Globus pallidus (tissue), 1 donor: ENCODE data around the gene MEF2A.
A peak's percentile ranks its signal among the peaks of the same experiment; 100 is the strongest.
"Not testable (repeated sequence)": the region's sequence is repeated elsewhere in the genome, so short reads cannot be mapped to it uniquely, and the experiment has no call there.

Experiments
- DNase-seq: peaks from one replicate; pipeline ENCODE4 v3.0.0-alpha.2; 2015; ENCODE audit warnings: low spot score

Gene MEF2A

DNA sequence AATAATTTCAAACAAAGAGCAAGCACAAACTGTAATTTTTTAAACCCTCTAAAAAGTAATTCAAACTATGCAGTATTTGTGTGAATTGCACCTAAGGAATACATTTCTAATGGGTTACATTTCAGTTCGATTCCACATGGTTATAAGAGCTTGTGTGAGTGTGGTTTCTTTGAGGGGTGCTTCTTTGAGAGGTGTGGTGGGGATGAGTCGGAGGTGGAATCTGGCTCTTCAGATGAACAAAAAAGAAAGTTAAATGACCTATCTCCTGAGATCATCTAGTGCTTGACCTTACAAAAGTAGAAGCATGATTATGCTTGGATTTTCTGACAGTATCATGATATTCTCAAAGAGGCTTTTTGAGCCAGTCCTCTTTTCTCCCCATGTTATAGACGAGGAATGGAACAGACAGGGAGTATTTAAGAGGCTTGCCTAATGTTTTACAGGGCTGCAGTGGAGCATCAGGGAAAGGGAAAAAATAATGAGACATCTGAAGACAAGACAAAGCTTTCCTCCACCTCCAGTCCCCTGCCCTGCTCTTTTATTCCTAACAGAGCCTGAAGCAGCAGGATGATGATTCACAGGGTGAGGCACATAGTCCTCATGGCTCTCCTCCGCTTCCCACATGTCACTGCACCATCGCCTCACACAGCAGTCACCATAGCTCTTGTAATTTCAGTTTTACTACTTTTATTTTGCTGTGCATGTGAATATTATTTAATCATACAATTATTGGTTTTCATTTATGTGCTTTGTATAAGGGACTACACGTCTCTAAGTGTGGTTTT lies 85.4 kb downstream of the MEF2A start:
- DNase-seq = no peak

DNA sequence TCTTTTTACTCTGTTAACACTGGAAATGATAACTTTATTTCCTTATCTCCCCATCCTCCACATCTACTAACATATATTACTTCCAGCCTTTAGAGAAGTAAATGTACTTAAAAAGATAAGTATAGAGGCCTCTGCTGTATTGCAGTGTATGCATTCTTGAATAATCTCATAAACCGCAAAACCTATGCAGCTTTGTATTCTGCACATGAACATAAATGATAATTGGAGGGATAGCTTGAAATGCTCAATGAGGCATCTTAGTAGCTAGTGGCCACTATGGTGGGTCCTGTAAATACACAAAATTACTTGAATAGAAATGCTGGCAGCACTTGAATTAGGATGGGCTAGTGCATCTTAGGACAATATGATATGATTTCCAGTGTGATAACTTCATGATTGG lies 90.4 kb downstream of the MEF2A start:
- no peak for DNase-seq

DNA sequence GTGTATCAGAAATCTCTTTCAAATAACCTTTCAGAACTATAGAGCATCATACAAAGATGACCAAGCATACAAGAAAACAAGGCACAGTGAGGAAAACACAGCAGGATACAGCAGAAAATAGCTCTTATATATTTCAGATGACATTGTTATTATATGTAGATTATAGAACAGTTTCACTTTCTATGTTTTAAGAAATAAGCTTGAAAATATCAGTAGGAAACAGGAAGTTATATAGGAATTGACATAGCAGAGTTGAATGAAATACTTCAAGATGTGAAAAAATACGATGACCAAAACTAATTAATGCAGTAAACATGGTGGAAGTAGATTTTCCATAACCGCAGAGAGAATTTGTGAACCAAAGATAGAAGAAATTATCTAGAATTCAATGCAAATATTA lies 92.2 kb downstream of the MEF2A start:
- DNase-seq = no peak

DNA sequence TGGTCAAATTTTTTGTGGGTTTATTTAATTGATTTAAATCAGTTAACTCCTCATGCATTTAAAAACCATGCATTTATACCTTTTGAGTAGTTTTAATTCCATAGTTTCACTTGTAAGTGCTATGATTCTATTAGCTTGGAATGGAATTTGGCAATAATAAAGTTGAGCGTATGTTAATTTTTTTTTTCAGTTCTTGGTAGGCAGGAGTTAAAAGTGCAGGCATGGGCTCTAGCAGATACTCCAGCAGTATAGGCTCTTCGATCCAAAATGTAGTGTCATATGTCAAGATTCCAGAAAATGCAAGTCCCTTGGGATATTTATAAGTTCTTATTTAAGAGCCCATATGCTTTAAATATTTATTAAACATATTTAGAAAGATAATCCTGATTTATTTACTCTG lies 97.1 kb downstream of the MEF2A start:
- no peak for DNase-seq

DNA sequence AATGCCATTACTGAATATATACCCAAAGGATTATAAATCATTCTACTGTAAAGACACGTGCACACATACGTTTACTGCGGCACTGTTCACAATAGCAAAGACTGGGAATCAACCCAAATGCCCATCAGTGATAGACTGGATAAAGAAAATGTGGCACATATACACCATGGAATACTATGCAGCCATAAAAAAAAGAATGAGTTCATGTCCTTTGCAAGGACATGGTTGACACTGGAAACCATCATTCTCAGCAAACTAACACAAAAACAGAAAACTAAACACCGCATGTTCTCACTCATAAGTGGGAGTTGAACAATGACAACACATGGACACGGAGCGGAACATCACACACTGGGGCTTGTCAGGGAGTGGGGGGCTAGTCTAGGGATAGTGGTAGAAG lies 100.3 kb downstream of the MEF2A start:
- not testable (repeated sequence) for DNase-seq

DNA sequence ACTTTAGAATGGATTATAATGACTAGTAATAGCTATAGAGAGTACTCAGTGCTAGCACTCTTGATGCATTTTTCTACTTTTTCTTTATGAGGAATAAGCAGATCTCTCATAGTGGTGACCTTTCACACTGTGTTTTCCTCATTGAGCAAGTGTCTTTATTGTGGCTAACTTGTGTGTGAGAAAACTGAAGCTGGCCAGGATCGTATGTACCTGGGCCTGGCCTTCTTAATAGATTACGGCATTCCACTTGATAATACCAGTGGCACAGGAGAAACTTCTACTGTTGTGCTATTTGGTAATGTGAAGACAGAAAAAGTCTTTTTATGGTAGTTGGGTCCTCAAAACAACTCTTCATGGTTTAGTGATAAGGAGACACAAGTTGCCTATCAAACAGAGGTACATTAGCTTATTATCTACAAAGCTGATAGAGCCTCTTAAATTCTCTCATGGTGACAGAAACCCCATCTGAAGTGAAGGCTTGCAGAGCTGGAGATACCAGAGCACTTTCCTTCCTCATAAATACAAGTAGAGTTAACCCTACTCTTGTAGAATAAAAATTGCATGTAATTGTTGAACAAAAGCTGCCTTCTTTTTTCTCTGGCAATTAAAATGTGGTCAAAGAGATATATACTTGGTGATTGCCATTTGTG lies 102.9 kb downstream of the MEF2A start:
- no peak for DNase-seq

DNA sequence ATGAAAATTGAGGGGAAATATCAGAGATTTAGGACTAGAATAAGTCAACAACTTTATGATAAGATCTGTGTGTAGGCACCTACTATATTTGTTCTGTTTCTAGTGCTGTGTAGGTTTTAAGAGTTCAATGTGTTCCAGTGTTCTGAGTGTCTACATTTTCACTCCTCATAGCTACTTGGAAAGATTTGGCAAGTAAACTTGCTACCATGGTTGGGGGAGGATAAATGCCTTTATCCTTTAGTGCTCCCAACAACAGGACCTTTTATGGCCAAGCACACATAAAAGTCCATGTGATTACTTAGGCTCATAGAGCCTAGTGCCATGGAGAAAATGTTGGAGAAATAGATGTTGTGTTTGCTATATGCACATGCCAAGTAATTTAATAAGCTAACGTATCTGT lies 103.5 kb downstream of the MEF2A start:
- no peak for DNase-seq

DNA sequence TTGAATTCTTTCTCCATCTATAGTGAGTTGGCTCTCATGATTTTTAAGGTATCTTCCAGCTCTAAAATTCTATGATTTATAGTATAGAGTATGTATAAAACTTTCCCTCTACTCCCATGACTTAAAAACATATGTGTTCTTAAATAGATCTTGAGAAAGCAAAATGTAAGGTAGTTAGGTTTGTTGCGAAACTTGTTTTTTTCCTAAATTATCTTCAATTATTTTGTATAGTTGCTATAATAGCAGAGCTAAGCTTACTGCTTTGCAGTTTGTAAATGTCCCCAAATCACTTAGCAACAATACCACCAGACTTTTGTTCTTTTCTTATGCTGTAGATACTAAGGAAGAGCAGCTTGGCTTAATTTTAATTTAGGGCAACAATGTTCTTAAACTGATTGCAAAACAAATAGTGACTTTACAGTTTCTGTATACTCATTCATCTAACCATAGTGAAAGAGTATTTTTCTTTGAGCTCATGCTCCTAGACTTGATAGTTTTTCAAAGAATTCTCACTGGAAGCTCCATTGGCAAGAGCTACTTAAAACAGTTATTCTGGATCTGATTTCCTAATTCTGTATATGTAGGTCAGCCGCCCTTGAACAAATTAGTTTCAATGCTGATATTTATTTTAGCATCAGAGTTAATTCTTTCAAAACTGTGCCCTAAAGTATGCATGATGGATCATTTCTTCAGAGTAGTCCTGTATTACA lies 106.3 kb downstream of the MEF2A start:
- no peak for DNase-seq

DNA sequence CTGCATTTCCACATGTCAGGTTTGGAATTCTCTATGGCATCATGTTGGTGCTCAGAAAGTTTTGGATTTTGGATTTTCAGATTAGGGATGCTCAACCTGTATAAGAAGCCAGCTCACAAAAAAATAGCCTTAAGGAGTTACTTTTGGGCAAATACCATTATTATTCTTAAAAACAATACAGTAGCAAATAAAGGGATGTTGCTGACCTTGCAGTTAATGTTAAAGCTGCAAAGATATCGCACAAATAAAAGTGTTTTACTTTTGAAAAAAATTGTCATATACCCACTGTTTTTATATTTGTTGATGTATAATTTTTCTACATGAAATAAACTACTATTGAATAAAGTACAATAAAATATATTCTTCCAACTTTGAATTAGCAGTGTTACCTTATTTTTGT lies 107.3 kb downstream of the MEF2A start:
- no peak for DNase-seq

DNA sequence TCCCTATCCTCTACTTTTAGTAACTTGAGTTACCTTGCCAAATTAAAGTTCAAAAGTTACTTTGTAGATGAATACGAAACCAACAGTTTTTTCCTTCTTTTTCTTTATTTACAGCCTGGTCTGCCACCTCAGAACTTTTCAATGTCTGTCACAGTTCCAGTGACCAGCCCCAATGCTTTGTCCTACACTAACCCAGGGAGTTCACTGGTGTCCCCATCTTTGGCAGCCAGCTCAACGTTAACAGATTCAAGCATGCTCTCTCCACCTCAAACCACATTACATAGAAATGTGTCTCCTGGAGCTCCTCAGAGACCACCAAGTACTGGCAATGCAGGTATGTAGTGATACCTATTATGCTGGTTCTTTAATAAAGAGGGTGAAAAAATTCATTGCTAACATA lies 108.5 kb downstream of the MEF2A start:
- DNase-seq = no peak

- DNase-seq = no peak
These were observed 111.9 kb downstream of the MEF2A start for GRCh38 chr15:99677540-99678134.

- no peak for DNase-seq
These were observed 114.5 kb downstream of the MEF2A start for GRCh38 chr15:99680276-99680675.

DNA sequence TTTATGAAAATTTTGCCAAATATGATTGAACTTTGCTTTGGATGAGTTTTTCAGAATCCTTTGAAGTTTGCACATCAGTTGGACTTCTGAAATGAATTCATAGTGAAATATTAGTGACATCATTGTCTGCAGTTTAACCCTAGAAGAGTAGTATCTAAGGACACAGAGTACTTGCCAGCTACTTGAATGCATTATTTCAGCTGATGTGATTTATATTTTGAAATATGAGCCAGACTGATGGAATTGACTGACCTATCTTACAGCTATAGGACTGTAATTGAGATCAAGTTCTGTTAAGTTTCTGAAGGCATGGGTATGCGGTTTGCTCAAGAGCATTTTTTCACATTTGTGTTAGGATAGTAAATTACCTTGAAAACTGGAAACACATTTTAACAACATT lies 116.2 kb downstream of the MEF2A start:
- no peak for DNase-seq

- DNase-seq = no peak
These were observed 116.7 kb downstream of the MEF2A start for GRCh38 chr15:99682455-99682854.

- no peak for DNase-seq
These were observed 117.4 kb downstream of the MEF2A start for GRCh38 chr15:99683000-99683670.

DNA sequence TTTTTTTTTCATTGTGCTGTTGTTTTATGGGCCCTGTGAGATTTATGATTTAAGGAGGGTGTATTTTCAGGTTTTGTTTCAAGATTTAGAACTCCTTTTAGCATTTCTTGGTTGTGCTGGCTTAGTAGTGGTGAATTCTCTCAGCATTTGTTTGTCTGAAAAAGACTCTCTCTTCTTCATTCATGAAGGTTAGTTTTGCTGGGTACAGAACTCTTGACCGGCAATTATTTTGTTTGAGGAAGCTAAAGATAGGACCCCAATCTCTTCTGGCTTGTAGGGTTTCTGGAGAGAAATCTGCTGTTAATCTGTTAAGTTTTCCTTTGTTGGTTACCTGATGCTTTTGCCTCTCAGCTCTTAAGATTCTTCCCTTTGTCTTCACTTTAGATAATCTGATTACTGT lies 120.5 kb downstream of the MEF2A start:
- DNase-seq = no peak

DNA sequence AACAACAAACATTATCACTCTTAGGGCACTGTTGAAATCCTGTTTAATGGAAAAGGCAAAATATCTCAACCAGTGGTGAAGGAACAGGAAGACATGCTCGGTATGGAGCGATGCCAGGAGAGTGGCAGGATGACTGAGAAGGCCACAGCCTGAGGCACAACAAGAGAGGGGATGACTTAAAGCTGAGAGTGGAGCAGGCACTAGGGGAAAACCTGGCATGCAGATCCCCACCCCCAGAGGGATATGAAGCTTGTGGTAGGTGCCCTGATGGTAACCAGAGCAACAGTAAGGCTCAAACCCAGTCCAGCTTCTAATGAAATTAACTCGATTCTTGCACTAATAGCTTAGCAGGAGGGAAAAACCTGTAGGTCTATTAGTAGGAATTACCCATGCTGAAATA lies 127.0 kb downstream of the MEF2A start:
- no peak for DNase-seq

DNA sequence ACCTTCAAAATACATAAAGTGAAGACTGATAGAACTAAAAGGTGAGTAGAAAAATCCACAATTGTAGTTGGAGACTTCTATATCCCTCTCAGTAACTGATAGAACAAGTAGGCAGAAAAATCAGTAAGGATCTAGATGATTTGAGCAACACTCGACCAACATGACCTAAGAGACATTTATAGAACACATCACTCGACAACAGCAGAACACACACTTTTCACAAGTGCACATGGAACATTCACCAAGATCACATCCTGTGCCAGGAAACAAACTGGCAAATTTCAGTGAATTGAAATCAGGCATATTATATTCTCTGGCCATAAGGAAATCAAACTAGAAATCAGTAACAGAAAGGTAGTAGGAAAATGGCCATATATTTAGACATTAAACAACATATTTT lies 130.3 kb downstream of the MEF2A start:
- DNase-seq = no peak

GRCh38 chr15:99702895-99703602 lies 137.3 kb downstream of the MEF2A start:
- DNase-seq = no peak

DNA sequence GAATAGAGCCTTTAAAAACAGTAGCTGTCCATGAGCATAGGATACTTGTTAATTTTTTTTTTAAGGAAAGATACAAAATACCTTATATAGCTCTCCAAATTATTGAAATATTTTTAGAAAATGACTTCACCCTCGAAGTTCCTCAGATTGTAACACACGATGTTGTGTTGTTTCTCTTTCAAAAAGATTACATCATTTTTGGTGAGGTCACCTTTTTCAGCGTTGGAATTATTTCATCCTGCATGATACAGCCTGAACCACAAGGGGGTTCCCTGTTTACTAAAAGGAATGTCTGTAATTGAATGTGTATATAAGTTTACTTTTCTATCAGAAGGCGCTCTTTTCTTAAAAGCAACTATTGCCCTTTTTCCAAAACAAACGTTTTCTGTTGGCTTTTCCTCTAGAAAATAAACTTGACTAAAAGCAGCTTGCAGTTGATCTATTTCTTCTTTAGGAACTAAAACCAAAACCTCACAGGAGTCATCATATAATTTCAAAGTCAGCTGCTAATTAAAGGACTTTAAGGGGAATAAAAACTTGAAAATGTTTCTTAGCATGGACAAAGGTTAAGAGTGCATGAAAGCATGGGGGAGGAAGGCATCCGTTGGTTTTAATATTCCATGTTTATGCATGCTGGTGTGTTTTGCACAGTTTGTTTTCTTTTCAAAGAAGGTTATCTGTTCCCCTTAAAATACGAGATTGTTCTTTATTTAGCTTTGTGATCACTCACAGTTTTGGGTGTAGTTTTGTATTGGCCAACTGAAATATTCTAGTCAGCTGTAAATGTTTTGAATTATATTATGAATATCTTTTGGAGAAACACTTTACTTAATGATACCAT lies 138.0 kb downstream of the MEF2A start:
- DNase-seq = peak; percentile 54

DNA sequence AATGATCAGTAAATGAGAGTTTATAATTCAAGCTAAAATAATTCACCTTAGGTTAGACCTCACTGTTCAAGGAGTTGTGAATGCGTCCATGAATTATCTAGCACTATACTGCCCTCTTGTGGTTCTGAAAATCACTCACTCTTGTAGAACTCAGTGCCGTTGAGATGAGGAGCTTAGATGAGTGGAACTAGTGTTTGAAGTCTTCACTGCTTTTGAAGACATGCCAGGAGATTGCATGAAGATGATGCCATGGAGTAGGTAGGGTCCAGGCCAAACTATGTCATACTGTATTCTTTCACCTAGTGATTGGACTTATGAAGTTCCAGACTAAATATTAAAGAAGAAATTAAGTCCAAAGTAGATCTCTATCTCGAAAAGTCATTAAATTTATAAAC lies 138.7 kb downstream of the MEF2A start:
- DNase-seq = peak; percentile 89
